Measurements from ENCODE around the gene HSPBP1.
"Not testable (repeated sequence)": the region's sequence is repeated elsewhere in the genome, so short reads cannot be mapped to it uniquely, and the experiment has no call there.

HSPBP1 gene

GRCh38 chr19:55230780-55231179 lies 49.1 kb downstream of the HSPBP1 start:
- no peak for DNase-seq

GRCh38 chr19:55230329-55230728 lies 49.6 kb downstream of the HSPBP1 start:
- no peak for DNase-seq

GRCh38 chr19:55229789-55230182 lies 50.1 kb downstream of the HSPBP1 start:
- no peak for DNase-seq

DNA sequence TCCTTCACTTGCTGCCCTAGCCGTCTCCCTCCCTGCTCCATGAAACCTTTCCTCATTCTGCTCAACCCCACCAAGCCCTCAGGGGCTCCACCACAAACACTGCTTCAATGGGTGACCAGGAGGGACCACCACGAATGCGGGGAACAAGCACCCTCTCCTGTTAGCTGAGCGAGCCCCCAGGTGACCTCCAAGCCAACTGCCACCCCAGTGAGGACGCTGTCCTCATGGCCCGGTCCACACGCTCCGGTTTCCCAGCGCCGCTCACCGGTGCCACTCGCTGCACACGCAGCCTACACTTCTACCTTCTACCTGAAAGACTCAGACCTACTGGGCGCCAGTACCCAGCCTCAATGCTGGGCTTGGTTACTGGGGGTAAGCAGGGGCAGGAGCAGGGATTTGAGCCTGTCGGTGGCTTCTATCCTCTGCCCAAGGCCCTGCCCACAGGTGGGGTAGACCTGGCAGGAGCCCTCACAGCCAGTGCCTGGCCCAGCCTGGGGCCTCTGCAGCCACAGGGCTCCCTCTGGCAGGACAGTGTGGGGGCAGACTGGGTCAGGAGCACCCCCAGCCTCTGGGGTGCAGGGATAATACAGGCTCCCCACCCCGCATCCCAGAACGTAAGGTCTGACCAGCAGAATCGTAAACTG lies 50.6 kb downstream of the HSPBP1 start:
- DNase-seq: no peak

GRCh38 chr19:55228403-55229031 lies 51.4 kb downstream of the HSPBP1 start, which contains the start of gene TMEM86B:
TSS of gene TMEM86B (minus strand) at chr19:55228763. CDS start at chr19:55228741, 22 bp downstream.
- DNase-seq: no peak

DNA sequence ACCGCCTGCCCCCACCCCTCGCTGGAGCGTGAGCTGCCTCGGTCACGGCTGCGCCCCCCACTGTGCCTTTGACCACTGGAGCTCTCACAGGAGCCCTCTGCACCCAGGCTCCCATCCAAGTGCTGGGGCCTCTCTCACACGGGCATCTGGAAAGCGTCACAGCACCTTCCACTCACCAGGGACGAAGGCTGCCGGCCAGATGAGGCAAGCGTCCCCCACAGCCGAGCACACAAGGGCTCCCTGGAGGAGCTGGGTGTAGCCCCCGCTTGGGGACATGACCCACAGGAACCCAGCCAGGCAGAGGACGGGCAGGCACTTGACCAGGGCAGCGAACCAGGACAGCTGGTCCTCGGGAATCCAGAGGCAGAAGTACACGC lies 51.9 kb downstream of the HSPBP1 start:
- no peak for DNase-seq

- DNase-seq: no peak
Observed at GRCh38 chr19:55227241-55228014, 52.5 kb downstream of the HSPBP1 start.

DNA sequence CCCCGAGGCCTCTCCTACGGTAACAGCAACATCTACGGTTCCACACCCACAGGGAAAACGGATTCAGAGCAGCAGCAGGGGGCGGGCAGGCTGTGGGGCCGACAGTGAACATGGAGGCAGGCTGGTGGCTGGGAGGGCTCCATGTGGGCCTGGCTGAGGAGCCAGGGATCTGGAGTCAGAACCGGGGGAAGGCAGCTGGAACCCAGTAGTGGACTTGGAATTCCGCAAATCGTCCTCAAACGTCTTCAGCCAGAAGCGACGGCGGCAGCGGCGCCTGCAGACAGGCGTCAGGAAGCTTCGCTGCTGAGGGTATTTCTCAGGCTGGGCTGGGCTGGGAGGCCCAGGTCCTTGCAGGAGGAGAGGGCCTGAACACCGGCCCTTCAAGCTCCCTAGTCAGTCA lies 53.1 kb downstream of the HSPBP1 start:
- no peak for DNase-seq

DNA sequence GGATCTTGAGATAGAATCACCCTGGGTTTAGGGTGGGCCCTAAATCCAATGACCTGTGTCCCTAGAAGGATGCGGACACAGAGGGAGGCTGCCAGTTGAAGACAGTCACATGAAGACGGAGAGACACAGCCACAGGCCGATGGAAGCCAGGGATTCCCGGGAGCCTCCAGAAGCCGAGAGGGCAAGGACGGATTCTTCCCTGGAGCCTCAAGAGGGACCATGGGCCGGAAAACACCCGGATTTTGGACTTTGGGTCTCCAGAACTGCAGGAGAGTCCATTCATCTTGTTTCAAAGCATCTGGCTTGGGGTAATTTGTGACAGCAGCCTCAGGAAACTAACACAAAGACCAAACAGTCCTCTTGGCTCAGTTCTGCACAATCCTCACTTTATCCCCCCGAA lies 53.6 kb downstream of the HSPBP1 start:
- no peak for DNase-seq

DNA sequence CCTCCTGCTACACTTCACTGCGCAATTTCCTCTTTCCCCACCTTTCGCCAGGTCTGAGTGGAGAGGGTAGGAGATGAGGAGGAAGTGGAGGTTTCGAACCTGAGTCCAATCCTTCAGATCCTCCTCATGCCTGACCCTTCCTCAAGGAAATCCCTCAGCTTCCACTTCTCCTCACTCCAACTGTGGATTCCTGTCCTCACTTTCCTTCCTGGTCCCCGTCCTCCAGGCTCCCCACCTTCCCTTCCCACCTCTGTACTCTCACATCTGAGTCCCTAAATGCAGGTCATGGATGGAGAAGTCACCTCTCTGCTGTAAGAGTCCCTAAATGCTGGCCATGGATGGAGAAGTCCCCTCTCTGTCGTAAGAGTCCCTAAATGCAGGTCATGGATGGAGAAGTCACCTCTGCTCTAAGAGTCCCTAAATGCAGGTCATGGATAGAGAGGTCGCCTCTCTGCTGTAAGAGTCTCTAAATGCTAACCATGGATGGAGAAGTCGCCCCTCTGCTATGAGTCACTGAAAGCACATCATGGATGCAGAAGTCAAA lies 54.4 kb downstream of the HSPBP1 start:
- no peak for DNase-seq

GRCh38 chr19:55224679-55225414 lies 55.1 kb downstream of the HSPBP1 start:
- DNase-seq: not testable (repeated sequence)

- no peak for DNase-seq
Observed at GRCh38 chr19:55224038-55224665, 55.8 kb downstream of the HSPBP1 start.

DNA sequence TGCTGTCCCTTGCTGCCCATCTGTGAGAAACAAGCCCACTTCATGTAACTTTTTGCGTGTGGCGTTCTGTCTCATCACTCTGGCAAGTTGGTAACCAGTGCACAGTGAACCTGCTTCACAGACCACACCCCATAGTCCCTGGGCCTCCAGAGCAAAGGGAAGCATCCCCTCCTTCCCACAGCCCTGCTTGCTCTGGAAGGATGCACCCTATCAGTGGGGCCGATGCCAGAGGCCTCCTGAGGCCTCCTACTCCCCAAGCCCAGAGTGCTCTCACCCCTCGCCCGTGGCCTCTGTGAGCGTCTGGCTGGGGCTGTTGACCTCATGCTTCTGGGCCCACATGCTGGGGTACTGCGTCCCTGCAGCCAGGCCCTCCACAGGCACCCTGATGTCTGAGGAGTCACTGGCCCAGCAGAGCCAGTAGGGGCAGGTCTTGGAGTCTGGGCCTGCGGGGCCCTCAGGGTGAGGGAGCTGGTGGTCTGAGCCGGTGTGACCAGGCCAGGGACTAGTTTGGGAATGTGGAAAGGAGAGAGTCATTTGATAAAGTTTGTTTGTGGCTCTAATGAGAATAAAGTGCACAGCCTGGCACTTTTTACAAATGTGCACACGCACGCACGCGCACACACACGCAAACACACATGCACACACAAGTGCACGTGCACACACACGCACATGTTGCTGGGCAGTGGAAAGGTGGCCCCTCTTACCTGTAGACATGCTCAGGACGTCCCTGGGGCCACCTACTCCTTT lies 56.4 kb downstream of the HSPBP1 start:
- DNase-seq: no peak

- DNase-seq: no peak
Observed at GRCh38 chr19:55220525-55220924, 59.4 kb downstream of the HSPBP1 start.

GRCh38 chr19:55216461-55217198 lies 63.3 kb downstream of the HSPBP1 start:
- DNase-seq: peak; percentile 98

DNA sequence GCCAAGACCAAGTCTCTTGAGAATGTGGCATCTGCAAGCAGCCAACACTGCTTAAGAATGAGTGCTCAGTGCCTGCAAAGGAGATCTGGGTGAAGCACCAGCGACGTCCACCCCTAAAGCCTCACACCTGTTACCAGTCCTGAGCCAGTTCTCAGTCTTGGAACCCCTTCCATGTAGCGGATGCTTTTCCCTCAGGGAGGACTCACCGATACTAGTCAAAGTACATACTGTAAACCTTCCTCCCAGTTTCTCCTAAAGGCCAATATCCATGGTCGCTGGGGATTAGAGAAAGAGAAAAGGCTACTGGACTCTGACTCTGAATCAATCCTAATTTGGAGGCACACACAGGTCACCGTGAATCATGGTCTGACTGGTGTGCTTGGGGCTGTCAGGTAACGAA lies 66.4 kb downstream of the HSPBP1 start:
- no peak for DNase-seq

GRCh38 chr19:55212447-55212846 lies 67.5 kb downstream of the HSPBP1 start:
- peak; percentile 91 for DNase-seq

Data from DMS153 (cell line).